A673 (cell line): Measurements from ENCODE around the gene UBE2E3. TPM values are rescaled to one million over a fixed set of nuclear protein-coding genes. Genes with fewer than 3 reads are reported as not detected.

Experiments
- Bru-seq: library from RNA; stranded (reverse); fragments of 400-500 nt; gene quantifications from one replicate; lab custom pipeline; 2021; lab: Mats Ljungman, UMichigan
- BruChase-seq, 2 experiments: library from RNA; stranded (reverse); fragments of 400-500 nt; gene quantifications; one replicate each; lab custom pipeline; 2021; lab: Mats Ljungman, UMichigan
- BruUV-seq: library from RNA; stranded (reverse); fragments of 400-500 nt; replicated peaks from 2 replicates; lab custom pipeline; 2021; lab: Mats Ljungman, UMichigan
- CTCF ChIA-PET: fragments of 300-600 bp; sonication (Branson Sonifier 250); formaldehyde crosslinking; loops from one replicate; lab custom pipeline; 2022; ENCODE audit warnings: antibody characterized with exemption; lab: Charles Lee
- POLR2A ChIA-PET: fragments of 300-600 bp; sonication (Branson Sonifier 250); formaldehyde crosslinking; loops from one replicate; lab custom pipeline; 2022; ENCODE audit warnings: antibody characterized with exemption; ENCODE audit not compliant: low non-redundant PET; lab: Charles Lee
- DNase-seq: peaks from one replicate; pipeline ENCODE4 v3.0.0-alpha.2; 2015; ENCODE audit warnings: low spot score
- H3K27ac ChIP-seq: fragments of 200-600 bp; sonication (generic); 2 replicates; pipeline ENCODE4 v1.5.1; 2016; ENCODE audit warnings: mixed run types, low read depth, mild to moderate bottlenecking, mixed read lengths, antibody characterized with exemption, low read length; ENCODE audit not compliant: poor library complexity, severe bottlenecking
- H3K27me3 ChIP-seq: fragments of 200-600 bp; sonication (generic); replicated peaks from 2 replicates; pipeline ENCODE4 v1.6.1; 2017; ENCODE audit warnings: mixed run types, low read depth, mild to moderate bottlenecking, mixed read lengths, antibody characterized with exemption, low read length; ENCODE audit not compliant: insufficient read depth, poor library complexity
- H3K36me3 ChIP-seq: fragments of 200-600 bp; sonication (generic); 2 replicates; pipeline ENCODE4 v1.6.1; 2016; ENCODE audit warnings: mixed run types, mild to moderate bottlenecking, mixed read lengths, antibody characterized with exemption, low read length; ENCODE audit not compliant: insufficient read depth, poor library complexity, severe bottlenecking
- H3K4me1 ChIP-seq: fragments of 200-600 bp; sonication (generic); 2 replicates; pipeline ENCODE4 v1.6.1; 2017; ENCODE audit warnings: mixed run types, mild to moderate bottlenecking, mixed read lengths, antibody characterized with exemption, low read length; ENCODE audit not compliant: insufficient read depth, poor library complexity, severe bottlenecking
- H3K4me3 ChIP-seq: fragments of 200-600 bp; sonication (generic); 2 replicates; pipeline ENCODE4 v1.5.1; 2016; ENCODE audit warnings: low read depth, mixed run types, mild to moderate bottlenecking, mixed read lengths, low read length; ENCODE audit not compliant: poor library complexity, severe bottlenecking
- H3K9me3 ChIP-seq: fragments of 200-600 bp; sonication (generic); 2 replicates; pipeline ENCODE4 v1.6.1; 2016; ENCODE audit warnings: mixed run types, low read depth, mild to moderate bottlenecking, mixed read lengths, antibody characterized with exemption, low read length; ENCODE audit not compliant: poor library complexity, severe bottlenecking
- EZH2 ChIP-seq: fragments of 200-600 bp; sonication (generic); IDR thresholded peaks from 2 replicates; pipeline ENCODE4 v1.6.1; 2017; ENCODE audit warnings: borderline replicate concordance, low read depth, mild to moderate bottlenecking, mixed read lengths, antibody characterized with exemption, low read length; ENCODE audit not compliant: poor library complexity, severe bottlenecking
- intact Hi-C: fragments of 100-400 bp; cut with micrococcal nuclease; formaldehyde crosslinking; loops from one replicate; pipeline ENCODE4 v1.10.0; 2022; ENCODE audit not compliant: unreplicated experiment
- long read RNA-seq: library from polyadenylated mRNA; stranded (forward); transcript quantifications from one replicate; pipeline ENCODE4 v2.0.0, GENCODE V29; 2022
- total RNA-seq: library from RNA; stranded (reverse); gene quantifications from 2 replicates; pipeline ENCODE4 v1.2.3, GENCODE V29; 2021
- TF ChIP-seq, protein P1 (sequence below): fragments of 300-800, 200-600 bp; sonication (generic); conservative IDR thresholded peaks from 2 replicates; pipeline ENCODE4 v1.5.1; 2017; ENCODE audit warnings: low read depth, mild to moderate bottlenecking, antibody characterized with exemption, low read length, moderate library complexity, mixed read lengths

The UBE2E3 gene
- 93.1 and 103 TPM in 2 replicates for total RNA-seq
- Bru-seq, nascent RNA = percentile 95 among the genes with signal in this experiment
- percentile 92 among the genes with signal in this experiment for BruChase-seq, experiment 1, labeled RNA remaining after a 2-hour chase
- percentile 87 among the genes with signal in this experiment for BruChase-seq, experiment 2, labeled RNA remaining after a 6-hour chase
- long read RNA-seq, transcript UBE2E3-202 (6 exons, 1,570 nt) = major isoform, 132 of 174 reads
- long read RNA-seq, transcript UBE2E3-212 (4 exons, 499 nt) = minor isoform, 6 of 174 reads
- long read RNA-seq, transcript UBE2E3-201 (6 exons, 1,347 nt) = minor isoform, 7 of 174 reads
- long read RNA-seq, partial matches to known transcripts = 5 of 174 reads
- long read RNA-seq, other reads (novel, unspliced or antisense) = 20 of 174 reads

DNA sequence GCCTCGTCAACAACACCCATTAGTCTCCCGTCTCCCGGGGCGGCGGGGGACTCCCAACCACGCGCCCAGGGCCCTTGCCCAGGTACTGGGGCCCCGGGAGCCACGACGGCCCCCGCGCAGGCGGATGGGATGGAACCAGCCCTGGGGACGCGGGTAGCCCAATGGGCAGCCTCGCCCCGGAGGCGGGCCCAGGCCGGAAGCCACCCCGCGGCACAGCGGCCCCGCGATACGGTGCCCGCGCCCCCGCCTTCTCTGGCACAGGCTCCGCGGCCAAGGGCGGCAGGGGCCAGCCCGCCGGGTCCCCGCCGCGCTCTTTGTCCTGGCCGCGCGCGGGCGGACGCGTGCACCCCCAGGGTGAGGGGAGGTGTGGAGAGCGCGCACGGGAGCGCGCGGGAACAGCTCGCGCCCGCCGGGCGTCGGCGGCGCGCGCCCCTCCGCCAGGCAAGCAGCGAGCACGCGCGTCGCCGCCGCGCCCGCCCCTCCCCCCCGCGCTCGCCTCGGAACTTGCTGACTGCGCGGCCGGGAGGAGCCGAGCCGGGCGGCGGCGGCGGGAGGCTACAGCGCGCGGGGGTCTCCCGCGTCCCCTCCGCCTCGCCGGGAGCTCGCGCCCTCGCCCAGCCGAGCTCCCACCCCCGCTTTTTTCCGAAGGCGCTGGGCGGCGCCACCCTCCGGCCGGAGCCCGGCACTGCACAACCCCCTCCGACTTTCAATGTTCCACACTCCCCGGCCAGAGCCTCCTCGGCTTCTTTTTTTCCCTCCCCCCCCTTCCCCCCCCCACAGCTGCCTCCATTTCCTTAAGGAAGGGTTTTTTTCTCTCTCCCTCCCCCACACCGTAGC is at the start of gene UBE2E3:
TSS of gene UBE2E3 (plus strand) at position 500 of the 837 bp plus-strand sequence. CDS start 1,438 bp downstream, outside the sequence.
- Histone ChIP-seq H3K27me3 (no peaks in the 10 kb centered on the region), H3K9me3 (no peaks in the 10 kb centered on the region), H3K36me3 (peaks cover 5% of the 10 kb centered on the region), H3K27ac (peak within 1 kb of the TSS; percentile 78), H3K4me1 (peaks cover 22% of the 10 kb centered on the region), H3K4me3 (peak within 1 kb of the TSS; percentile 68)
- ChIA-PET POLR2A (interaction anchor here (0.6 kb wide), 1 partner anchor 15 kb away, joined by 9 read pairs; no protein-coding TSS in a partner anchor), CTCF (interaction anchor here (0.6 to 1.0 kb wide), 6 partner anchors 10 to 856 kb away, joined by 3 to 6 read pairs (median 3); no protein-coding TSS in a partner anchor)
- peak; percentile 88 for DNase-seq
- no TSS peak for BruUV-seq
- no peak for TF ChIP-seq EZH2
- TF ChIP-seq, protein P1, sequence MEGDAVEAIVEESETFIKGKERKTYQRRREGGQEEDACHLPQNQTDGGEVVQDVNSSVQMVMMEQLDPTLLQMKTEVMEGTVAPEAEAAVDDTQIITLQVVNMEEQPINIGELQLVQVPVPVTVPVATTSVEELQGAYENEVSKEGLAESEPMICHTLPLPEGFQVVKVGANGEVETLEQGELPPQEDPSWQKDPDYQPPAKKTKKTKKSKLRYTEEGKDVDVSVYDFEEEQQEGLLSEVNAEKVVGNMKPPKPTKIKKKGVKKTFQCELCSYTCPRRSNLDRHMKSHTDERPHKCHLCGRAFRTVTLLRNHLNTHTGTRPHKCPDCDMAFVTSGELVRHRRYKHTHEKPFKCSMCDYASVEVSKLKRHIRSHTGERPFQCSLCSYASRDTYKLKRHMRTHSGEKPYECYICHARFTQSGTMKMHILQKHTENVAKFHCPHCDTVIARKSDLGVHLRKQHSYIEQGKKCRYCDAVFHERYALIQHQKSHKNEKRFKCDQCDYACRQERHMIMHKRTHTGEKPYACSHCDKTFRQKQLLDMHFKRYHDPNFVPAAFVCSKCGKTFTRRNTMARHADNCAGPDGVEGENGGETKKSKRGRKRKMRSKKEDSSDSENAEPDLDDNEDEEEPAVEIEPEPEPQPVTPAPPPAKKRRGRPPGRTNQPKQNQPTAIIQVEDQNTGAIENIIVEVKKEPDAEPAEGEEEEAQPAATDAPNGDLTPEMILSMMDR = peak; percentile 66
- intact Hi-C loops = loop anchor here (2.0 to 5.0 kb wide), 2 partner anchors 72 to 856 kb away; no protein-coding TSS in a partner anchor

DNA sequence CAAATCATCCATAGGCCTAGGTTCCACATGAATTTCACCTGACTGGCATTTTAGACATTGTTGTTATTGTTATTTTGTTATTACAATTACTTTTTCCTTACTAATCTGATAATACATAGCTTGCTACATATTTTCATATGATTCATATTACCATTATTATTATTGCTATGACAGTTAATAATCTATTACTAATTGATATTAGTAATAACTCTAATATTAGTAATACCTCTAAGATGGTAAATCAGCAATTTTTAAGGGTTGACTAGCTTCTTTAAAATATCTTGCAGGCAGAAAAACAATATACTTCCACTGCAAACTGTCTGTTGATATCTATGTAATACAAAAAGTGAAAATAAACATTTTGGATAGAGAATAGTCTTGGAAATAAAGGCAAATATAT is 48.6 kb upstream of the UBE2E3 start:
- Histone ChIP-seq H3K9me3 (no peaks in the 10 kb centered on the region), H3K36me3 (no peaks in the 10 kb centered on the region), H3K27ac (no peak overlapping the region), H3K4me1 (no peaks in the 10 kb centered on the region), H3K4me3 (no peak overlapping the region), H3K27me3 (no peaks in the 10 kb centered on the region)
- no TSS peak for BruUV-seq
- CTCF ChIA-PET = no interaction called here
- intact Hi-C loops = no loop called here
- POLR2A ChIA-PET = no interaction called here
- TF ChIP-seq, protein P1 = no peak
- no peak for DNase-seq

DNA sequence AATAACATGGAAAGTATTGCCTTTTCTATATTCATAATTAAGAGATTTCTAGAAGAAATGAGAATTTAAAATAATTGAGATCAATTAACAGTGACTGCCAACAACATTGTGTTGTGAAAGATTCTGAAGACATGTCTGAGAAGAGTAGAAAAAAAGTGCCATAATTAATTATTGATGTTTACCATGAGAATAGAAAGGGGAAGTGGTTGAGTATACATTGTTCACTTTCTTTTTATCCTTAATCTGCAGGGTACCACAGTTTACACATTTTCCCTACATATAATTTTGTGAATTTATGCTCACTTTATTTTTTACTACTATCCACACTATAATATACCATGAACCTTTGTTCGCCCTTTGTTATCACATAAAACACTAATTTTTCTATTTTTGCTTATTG is 47.1 kb upstream of the UBE2E3 start:
- CTCF ChIA-PET = no interaction called here
- H3K27me3 ChIP-seq = no peaks in the 10 kb centered on the region
- no peak for DNase-seq
- H3K4me1 ChIP-seq = no peaks in the 10 kb centered on the region
- H3K27ac ChIP-seq = no peak overlapping the region
- TF ChIP-seq, protein P1 = no peak
- TF ChIP-seq EZH2 = no peak
- no peaks in the 10 kb centered on the region for H3K9me3 ChIP-seq
- H3K4me3 ChIP-seq = no peak overlapping the region
- H3K36me3 ChIP-seq = no peaks in the 10 kb centered on the region
- POLR2A ChIA-PET = no interaction called here
- BruUV-seq = no TSS peak
- intact Hi-C loops = no loop called here
